Tibial artery (tissue), 4 donors: ENCODE measurements around the gene PCDHGB4.
A peak's percentile ranks its signal among the peaks of the same experiment; 100 is the strongest.
"Not testable (repeated sequence)": the region's sequence is repeated elsewhere in the genome, so short reads cannot be mapped to it uniquely, and the experiment has no call there.

Experiments used
- DNase-seq, 2 donors: peaks; one replicate each; pipeline ENCODE4 v3.0.0-alpha.2; 2019
- H3K27ac ChIP-seq, 2 donors: fragments of 200-600 bp; sonication (generic) in 1 of 2; 1 replicate in 1 of 2; 2 replicates in 1 of 2; pipeline ENCODE4 v1.5.1; 2018 to 2019; ENCODE audit warnings: mild to moderate bottlenecking in 1 of 2
- H3K27me3 ChIP-seq, 2 donors: fragments of 200-600 bp; sonication (generic) in 1 of 2; one replicate each; pipeline versions ENCODE4 v1.5.1 to v1.6.0; 2016 to 2019
- H3K36me3 ChIP-seq, 3 donors: fragments of 200-600 bp; sonication (generic) in 2 of 3; one replicate each; pipeline ENCODE4 v1.5.1; 2016 to 2019; ENCODE audit warnings: mild to moderate bottlenecking in 2 of 3
- H3K4me1 ChIP-seq, 4 donors: fragments of 200-600 bp; sonication (generic) in 2 of 4; 1 replicate in 3 of 4; 2 replicates in 1 of 4; pipeline ENCODE4 v1.5.1; 2016 to 2019
- H3K4me3 ChIP-seq, 2 donors: fragments of 200-600 bp; sonication (generic) in 1 of 2; 1 replicate in 1 of 2; 2 replicates in 1 of 2; pipeline ENCODE4 v1.5.1; 2018 to 2019; ENCODE audit warnings: mild to moderate bottlenecking in 2 of 2
- H3K9me3 ChIP-seq, 3 donors: fragments of 200-600 bp; sonication (generic) in 1 of 3; one replicate each; pipeline ENCODE4 v1.5.1; 2016 to 2019
- CTCF ChIP-seq, 2 experiments: fragments of 200-600 bp in 1 of 2; fragments of 450-650 bp in 1 of 2; IDR thresholded peaks; one replicate each; pipeline ENCODE4 v1.5.1; 2017 to 2019; ENCODE audit warnings: antibody characterized with exemption in 2 of 2, mild to moderate bottlenecking in 1 of 2, moderate library complexity in 1 of 2
- intact Hi-C: fragments of 100-400 bp; cut with DNase I; formaldehyde crosslinking; loops from one replicate; pipeline ENCODE4 v1.15.0; 2023; ENCODE audit warnings: low total_unique reads

PCDHGB4 gene

GRCh38 chr5:141407790-141408505 lies 20.4 kb downstream of the PCDHGB4 start, which contains the start of gene PCDHGB6:
TSS of gene PCDHGB6 (plus strand) at chr5:141408021. CDS start at chr5:141408203, 182 bp downstream.
- DNase-seq = peak in 1 of 2 donors; percentile 55
- H3K27me3 ChIP-seq, intact Hi-C loops, H3K4me1 ChIP-seq, H3K27ac ChIP-seq: not testable (repeated sequence)
- peaks cover 25 to 98% (median 91%) of the 10 kb centered on the region in 3 donors for H3K9me3 ChIP-seq
- TF ChIP-seq CTCF (IDR thresholded peaks at IDR 0.05) = peak; percentile 36 to 39
- peak within 1 kb of the TSS; percentile 23 to 39 for H3K4me3 ChIP-seq
- peaks cover 7 to 68% (median 63%) of the 10 kb centered on the region in 3 donors for H3K36me3 ChIP-seq

DNA sequence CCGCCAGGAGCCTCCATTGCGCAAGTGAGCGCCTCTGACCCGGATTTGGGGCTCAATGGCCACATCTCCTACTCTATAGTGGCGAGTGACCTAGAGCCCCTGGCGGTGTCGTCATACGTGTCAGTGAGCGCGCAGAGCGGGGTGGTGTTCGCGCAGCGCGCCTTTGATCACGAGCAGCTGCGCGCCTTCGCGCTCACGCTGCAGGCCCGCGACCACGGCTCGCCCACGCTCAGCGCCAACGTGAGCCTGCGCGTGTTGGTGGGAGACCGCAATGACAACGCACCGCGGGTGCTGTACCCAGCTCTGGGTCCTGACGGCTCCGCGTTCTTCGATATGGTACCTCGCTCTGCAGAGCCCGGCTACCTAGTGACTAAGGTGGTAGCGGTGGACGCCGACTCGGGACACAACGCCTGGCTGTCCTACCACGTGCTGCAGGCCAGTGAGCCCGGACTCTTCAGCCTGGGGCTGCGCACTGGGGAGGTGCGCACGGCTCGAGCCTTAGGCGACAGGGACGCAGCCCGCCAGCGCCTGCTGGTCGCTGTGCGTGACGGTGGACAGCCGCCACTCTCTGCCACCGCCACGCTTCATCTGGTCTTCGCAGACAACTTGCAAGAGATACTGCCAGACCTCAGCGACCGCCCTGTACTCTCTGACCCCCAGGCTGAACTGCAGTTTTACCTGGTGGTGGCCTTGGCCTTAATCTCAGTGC lies 22.3 kb downstream of the PCDHGB4 start:
- no peak for DNase-seq
- intact Hi-C loops = loop anchor here (10.0 kb wide), 2 partner anchors 85 to 145 kb away; partner anchors contain the start of gene TAF7
- Histone ChIP-seq H3K27ac (no peak overlapping the region), H3K4me3 (no peak overlapping the region), H3K36me3 (peaks cover 8 to 65% (median 63%) of the 10 kb centered on the region in 3 donors), H3K27me3 (no peaks in the 10 kb centered on the region), H3K4me1 (no peaks in the 10 kb centered on the region), H3K9me3 (peaks cover 27 to 98% (median 91%) of the 10 kb centered on the region in 3 donors)
- no peak for TF ChIP-seq CTCF (IDR thresholded peaks at IDR 0.05)

GRCh38 chr5:141411575-141411974 lies 24.1 kb downstream of the PCDHGB4 start:
- DNase-seq = no peak
- H3K4me1 ChIP-seq = no peaks in the 10 kb centered on the region
- no peak overlapping the region for H3K27ac ChIP-seq
- TF ChIP-seq CTCF (IDR thresholded peaks at IDR 0.05) = no peak
- H3K27me3 ChIP-seq = no peaks in the 10 kb centered on the region
- peaks cover 5 to 66% (median 56%) of the 10 kb centered on the region in 3 donors for H3K36me3 ChIP-seq
- peaks cover 27 to 97% (median 87%) of the 10 kb centered on the region in 3 donors for H3K9me3 ChIP-seq
- intact Hi-C loops = loop anchor here (10.0 kb wide), 2 partner anchors 87 to 143 kb away; partner anchors contain the start of gene TAF7
- no peak overlapping the region for H3K4me3 ChIP-seq

DNA sequence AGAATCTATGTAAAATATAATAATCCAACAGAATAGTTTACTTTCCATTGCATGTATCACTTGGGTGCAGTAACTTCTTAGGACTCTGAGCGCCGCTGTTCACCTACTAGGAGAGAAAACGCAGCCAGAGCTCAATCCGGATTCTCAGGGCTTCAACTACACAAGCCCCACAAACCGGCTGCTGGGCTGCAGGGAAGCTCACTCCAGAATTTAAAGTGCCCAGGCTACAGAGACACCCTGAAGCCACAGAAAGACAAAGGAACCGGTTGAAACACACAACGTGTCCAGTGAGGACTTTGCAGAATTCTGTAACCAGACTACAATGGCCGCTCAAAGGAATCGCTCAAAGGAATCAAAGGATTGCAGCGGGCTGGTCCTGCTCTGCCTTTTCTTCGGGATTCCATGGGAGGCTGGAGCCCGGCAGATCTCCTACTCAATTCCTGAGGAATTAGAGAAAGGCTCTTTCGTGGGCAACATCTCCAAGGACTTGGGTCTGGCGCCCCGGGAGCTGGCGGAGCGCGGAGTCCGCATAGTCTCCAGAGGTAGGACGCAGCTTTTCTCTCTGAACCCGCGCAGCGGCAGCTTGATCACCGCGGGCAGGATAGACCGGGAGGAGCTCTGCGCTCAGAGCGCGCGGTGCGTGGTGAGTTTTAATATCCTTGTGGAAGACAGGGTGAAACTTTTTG lies 25.5 kb downstream of the PCDHGB4 start, which contains the start of gene PCDHGA10:
TSS of gene PCDHGA10 (plus strand) at position 134 of the 686 bp plus-strand sequence. CDS start at position 323, 189 bp downstream.
- peak within 1 kb of the TSS; percentile 22 to 26 for H3K4me3 ChIP-seq
- H3K36me3 ChIP-seq = peaks cover 5 to 64% (median 62%) of the 10 kb centered on the region in 3 donors
- no peak within 1 kb of the TSS for H3K27ac ChIP-seq
- intact Hi-C loops = loop anchor here (10.0 kb wide), 2 partner anchors 88 to 142 kb away; partner anchors contain the start of gene TAF7
- H3K4me1 ChIP-seq = no peaks in the 10 kb centered on the region
- DNase-seq = peak; percentile 41 to 56
- H3K27me3 ChIP-seq = no peaks in the 10 kb centered on the region
- peaks cover 19 to 97% (median 86%) of the 10 kb centered on the region in 3 donors for H3K9me3 ChIP-seq
- TF ChIP-seq CTCF (IDR thresholded peaks at IDR 0.05) = peak; percentile 16 to 20

DNA sequence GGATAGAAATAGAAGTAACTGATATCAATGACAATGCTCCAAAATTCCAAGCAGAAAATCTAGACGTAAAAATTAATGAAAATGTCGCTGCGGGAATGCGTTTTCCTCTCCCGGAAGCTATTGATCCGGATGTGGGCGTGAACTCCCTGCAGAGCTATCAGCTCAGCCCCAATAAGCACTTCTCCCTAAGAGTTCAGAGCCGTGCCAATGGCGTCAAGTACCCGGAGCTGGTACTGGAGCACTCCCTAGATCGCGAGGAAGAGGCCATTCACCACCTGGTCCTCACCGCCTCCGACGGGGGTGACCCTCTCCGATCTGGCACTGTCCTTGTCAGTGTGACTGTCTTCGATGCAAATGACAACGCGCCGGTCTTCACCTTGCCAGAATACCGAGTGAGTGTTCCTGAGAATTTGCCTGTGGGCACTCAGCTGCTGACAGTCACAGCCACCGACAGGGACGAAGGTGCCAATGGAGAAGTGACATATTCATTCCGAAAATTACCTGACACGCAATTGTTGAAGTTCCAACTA lies 26.1 kb downstream of the PCDHGB4 start:
- intact Hi-C loops = loop anchor here (10.0 kb wide), 2 partner anchors 89 to 141 kb away; partner anchors contain the start of gene TAF7
- TF ChIP-seq CTCF (IDR thresholded peaks at IDR 0.05) = no peak
- H3K27ac ChIP-seq = no peak overlapping the region
- H3K27me3 ChIP-seq = no peaks in the 10 kb centered on the region
- DNase-seq = no peak
- peaks cover 18 to 97% (median 86%) of the 10 kb centered on the region in 3 donors for H3K9me3 ChIP-seq
- peak overlapping the region; percentile 22 to 26 for H3K4me3 ChIP-seq
- peaks cover 5 to 70% (median 65%) of the 10 kb centered on the region in 3 donors for H3K36me3 ChIP-seq
- no peaks in the 10 kb centered on the region for H3K4me1 ChIP-seq

- not testable (repeated sequence) for DNase-seq, H3K27ac ChIP-seq, H3K4me3 ChIP-seq, H3K27me3 ChIP-seq, H3K4me1 ChIP-seq
- intact Hi-C loops = loop anchor here (10.0 kb wide), 2 partner anchors 90 to 140 kb away; partner anchors contain the start of gene TAF7
- H3K36me3 ChIP-seq = peaks cover 5 to 75% (median 66%) of the 10 kb centered on the region in 3 donors
- H3K9me3 ChIP-seq = peaks cover 16 to 97% (median 86%) of the 10 kb centered on the region in 3 donors
Measured at GRCh38 chr5:141414548-141415274, 27.2 kb downstream of the PCDHGB4 start.

- not testable (repeated sequence) for H3K27ac ChIP-seq, H3K4me3 ChIP-seq, H3K27me3 ChIP-seq, DNase-seq, H3K4me1 ChIP-seq
- Histone ChIP-seq H3K36me3 (peaks cover 5 to 73% (median 66%) of the 10 kb centered on the region in 3 donors), H3K9me3 (peaks cover 21 to 97% (median 86%) of the 10 kb centered on the region in 3 donors)
- intact Hi-C loops = loop anchor here (10.0 kb wide), 2 partner anchors 90 to 140 kb away; partner anchors contain the start of gene TAF7
Measured at GRCh38 chr5:141415275-141415618, 27.7 kb downstream of the PCDHGB4 start.
